Neural cell (in vitro differentiated cells): Measurements from ENCODE around the gene IRX3.

Source experiments
- CTCF ChIP-seq: fragments of 450-650 bp; IDR thresholded peaks from 2 replicates; pipeline ENCODE4 v1.5.1; 2014; ENCODE audit warnings: antibody characterized with exemption, mild to moderate bottlenecking, moderate library complexity; ENCODE audit not compliant: poor library complexity, severe bottlenecking
- EZH2 ChIP-seq: fragments of 200-600, 300-800 bp; shearing (Covaris generic), sonication (generic); IDR thresholded peaks from 2 replicates; pipeline ENCODE4 v1.6.1; 2014; ENCODE audit warnings: antibody characterized with exemption, low read length, borderline replicate concordance, mild to moderate bottlenecking; ENCODE audit not compliant: insufficient read depth, poor library complexity, severe bottlenecking
- REST ChIP-seq: IDR thresholded peaks from 2 replicates; pipeline ENCODE4 v1.6.1; 2012; ENCODE audit warnings: borderline replicate concordance

DNA sequence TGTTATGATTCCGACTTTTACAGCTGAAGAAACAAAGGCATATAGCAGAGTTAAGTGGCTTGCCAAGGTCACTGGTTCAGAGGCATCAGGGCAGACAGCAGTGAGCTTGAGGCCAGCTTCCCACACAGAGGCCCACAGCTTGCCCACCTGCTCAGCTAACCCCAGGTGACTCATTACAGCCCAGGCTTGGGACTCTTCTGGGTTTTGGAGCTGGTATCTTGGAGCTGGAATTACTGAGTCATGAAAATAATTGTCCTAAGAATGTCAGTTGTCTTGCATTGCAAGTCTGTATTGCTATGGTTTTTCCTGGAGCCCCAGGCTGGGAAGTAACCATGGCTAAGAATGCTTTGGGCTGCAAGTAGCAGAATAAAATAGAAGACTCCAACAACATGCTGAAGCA, 32.4 kb upstream of the IRX3 start:
- TF ChIP-seq EZH2 (no peak), CTCF (no peak), REST (no peak)
